Skin epidermis (tissue), 12 donors: ENCODE results near the gene PSEN1.
A peak's percentile ranks its signal among the peaks of the same experiment; 100 is the strongest.
"Not testable (repeated sequence)": the region's sequence is repeated elsewhere in the genome, so short reads cannot be mapped to it uniquely, and the experiment has no call there.

Experiments
- H3K27ac ChIP-seq, 21 experiments: fragments of 200-600 bp; sonication (generic) in 11 of 21; one replicate each; pipeline ENCODE4 v1.5.0; 2020; ENCODE audit warnings: mild to moderate bottlenecking in 3 of 21, inconsistent platforms in 2 of 21, moderate library complexity in 2 of 21
- H3K4me3 ChIP-seq, 7 experiments: fragments of 200-600 bp; sonication (generic) in 2 of 7; one replicate each; pipeline ENCODE4 v1.5.0; 2020; ENCODE audit warnings: inconsistent platforms in 2 of 7, mild to moderate bottlenecking in 2 of 7, moderate library complexity in 1 of 7

The PSEN1 gene

DNA sequence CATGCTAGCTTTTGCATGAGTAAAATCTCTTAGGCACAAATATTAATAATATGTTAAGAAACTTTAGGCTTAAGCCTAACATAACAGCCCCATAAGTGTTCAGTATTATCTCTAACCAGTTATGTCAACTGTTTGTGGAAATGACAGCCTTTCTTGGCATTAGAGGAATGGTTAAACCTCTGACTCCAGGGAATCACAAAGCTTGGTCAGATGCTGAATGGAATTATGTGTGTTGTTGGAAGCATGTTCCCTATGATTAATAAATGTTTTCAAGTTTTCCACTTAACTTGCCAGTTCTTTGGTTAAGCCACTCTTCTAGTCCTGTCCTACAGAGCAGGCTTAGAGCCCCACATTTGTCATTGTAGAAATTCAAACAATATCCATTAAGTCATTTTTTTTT, 17.0 kb downstream of the PSEN1 start:
- H3K4me3 ChIP-seq: no peak overlapping the region

GRCh38 chr14:73162251-73162650, 25.9 kb downstream of the PSEN1 start:
- H3K27ac ChIP-seq: no peak overlapping the region
- no peak overlapping the region for H3K4me3 ChIP-seq

More for the DNA sequence above, 17.0 kb downstream of the PSEN1 start:
- H3K27ac ChIP-seq: no peak overlapping the region

DNA sequence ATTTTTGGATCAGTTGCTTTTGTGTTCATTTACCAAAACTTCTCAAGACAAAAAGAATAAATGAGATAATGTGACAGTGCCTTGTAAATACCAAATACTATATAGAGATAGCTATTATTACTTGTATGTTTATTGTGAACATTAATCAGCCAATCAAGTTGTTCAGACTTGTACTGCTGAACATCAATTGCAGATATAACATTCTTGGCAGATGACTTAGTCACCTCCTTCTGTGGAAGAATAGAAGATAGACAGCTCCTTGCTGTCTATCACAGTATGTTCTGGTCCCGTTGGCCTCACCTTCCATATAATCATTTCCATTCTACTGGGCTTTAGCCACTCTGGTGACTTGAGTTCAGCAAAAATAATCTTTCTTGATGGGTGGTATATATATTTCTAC, 30.1 kb downstream of the PSEN1 start:
- Histone ChIP-seq H3K27ac (no peak overlapping the region), H3K4me3 (no peak overlapping the region)

DNA sequence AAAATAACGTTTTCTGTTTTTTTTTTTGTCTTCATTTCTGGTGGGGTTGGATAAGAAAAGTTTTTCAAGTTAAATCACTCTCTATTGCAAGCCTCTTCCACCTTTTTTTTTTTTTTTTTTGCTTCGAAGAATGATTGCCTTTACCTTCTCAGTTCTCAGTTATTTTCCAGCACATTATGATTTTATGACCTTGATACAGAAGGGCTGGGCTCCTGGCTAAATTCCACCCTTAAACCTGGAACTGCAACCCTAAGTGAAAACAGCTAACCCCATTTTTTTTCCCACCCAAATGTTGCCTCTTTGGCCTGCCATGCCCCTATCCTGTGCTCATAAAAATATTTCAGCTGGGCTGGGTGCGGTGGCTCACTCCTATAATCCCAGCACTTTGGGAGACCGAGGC, 31.4 kb downstream of the PSEN1 start:
- no peak overlapping the region for H3K4me3 ChIP-seq
- H3K27ac ChIP-seq: no peak overlapping the region

DNA sequence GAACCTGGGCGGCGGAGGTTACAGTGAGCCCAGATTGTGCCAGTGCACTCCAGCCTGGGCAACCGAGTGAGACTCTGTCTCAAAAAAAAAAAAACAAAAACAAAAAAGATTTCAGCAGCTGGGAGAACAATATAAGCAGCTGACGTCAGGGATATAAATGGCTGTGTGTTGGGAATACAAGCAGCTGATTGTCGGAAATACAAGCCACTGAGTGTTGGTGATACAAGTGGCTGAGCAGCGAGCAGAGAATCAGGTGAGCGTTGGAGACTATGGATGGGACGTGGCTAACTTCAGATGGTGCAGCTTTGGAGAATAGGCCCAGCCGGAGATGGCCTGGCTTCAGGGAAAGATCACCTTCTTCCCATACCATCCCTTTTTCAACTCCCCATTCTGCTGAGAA, 32.0 kb downstream of the PSEN1 start:
- no peak overlapping the region for H3K4me3 ChIP-seq

DNA sequence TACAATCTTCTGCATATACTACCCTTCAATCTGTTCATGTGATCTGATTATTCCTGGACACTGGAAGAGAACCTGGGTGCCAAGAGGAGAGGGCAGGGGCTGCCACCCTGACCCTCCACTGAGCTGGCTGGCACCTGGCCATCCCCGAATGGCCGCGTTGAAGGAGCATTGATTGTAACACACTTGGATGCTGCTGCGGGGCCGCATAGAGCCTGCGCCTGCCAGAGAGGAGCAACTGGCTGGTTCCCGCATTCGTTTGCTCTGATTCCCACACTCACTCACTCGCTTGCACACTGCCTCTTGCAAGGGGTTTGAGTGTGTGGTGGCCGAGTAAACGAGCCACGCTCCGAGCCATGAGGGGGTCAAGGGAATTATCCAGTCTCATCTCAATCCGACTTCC, 32.4 kb downstream of the PSEN1 start:
- H3K4me3 ChIP-seq: no peak overlapping the region
- no peak overlapping the region for H3K27ac ChIP-seq

More for the DNA sequence above, 32.0 kb downstream of the PSEN1 start:
- no peak overlapping the region for H3K27ac ChIP-seq

GRCh38 chr14:73169855-73170254, 33.5 kb downstream of the PSEN1 start:
- H3K4me3 ChIP-seq, H3K27ac ChIP-seq: not testable (repeated sequence)

DNA sequence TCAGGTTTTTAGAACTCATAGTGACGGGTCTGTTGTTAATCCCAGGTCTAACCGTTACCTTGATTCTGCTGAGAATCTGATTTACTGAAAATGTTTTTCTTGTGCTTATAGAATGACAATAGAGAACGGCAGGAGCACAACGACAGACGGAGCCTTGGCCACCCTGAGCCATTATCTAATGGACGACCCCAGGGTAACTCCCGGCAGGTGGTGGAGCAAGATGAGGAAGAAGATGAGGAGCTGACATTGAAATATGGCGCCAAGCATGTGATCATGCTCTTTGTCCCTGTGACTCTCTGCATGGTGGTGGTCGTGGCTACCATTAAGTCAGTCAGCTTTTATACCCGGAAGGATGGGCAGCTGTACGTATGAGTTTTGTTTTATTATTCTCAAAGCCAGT, 34.4 kb downstream of the PSEN1 start:
- no peak overlapping the region for H3K27ac ChIP-seq
- H3K4me3 ChIP-seq: no peak overlapping the region

GRCh38 chr14:73172500-73172899, 36.2 kb downstream of the PSEN1 start:
- H3K27ac ChIP-seq: no peak overlapping the region
- H3K4me3 ChIP-seq: no peak overlapping the region

DNA sequence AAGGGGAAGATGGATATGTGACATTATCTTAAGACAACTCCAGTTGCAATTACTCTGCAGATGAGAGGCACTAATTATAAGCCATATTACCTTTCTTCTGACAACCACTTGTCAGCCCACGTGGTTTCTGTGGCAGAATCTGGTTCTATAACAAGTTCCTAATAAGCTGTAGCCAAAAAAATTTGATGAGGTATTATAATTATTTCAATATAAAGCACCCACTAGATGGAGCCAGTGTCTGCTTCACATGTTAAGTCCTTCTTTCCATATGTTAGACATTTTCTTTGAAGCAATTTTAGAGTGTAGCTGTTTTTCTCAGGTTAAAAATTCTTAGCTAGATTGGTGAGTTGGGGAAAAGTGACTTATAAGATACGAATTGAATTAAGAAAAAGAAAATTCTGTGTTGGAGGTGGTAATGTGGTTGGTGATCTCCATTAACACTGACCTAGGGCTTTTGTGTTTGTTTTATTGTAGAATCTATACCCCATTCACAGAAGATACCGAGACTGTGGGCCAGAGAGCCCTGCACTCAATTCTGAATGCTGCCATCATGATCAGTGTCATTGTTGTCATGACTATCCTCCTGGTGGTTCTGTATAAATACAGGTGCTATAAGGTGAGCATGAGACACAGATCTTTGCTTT, 36.9 kb downstream of the PSEN1 start:
- H3K4me3 ChIP-seq: no peak overlapping the region
- H3K27ac ChIP-seq: no peak overlapping the region

- Histone ChIP-seq H3K4me3 (no peak overlapping the region), H3K27ac (peak overlapping the region in 3 of 21 experiments; percentile 6 to 24 (median 21))
Observed at GRCh38 chr14:73176685-73177084, 40.4 kb downstream of the PSEN1 start.

GRCh38 chr14:73180385-73180805, 44.1 kb downstream of the PSEN1 start:
- Histone ChIP-seq H3K4me3 (no peak overlapping the region), H3K27ac (peak overlapping the region in 15 of 21 experiments; percentile 14 to 80 (median 58))

DNA sequence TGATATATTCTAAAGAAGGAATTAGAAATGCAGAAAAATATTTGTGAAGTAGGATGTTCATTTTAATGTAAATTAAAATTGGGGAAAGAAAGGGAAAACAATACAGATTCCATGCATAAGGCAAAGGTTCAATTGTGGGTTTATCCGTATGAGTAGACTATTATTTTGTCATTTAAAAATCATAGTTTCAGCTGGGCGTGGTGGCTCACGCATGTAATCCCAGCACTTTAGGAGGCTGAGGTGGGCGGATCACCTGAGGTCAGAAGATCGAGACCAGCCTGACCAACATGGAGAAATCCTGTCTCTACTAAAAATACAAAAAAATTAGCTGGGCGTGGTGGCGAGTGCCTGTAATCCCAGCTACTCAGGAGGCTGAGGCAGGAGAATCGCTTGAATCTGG, 44.7 kb downstream of the PSEN1 start:
- H3K27ac ChIP-seq: peak overlapping the region in 14 of 21 experiments; percentile 14 to 80 (median 43)
- H3K4me3 ChIP-seq: not testable (repeated sequence)

GRCh38 chr14:73188501-73188911, 52.2 kb downstream of the PSEN1 start:
- H3K27ac ChIP-seq: no peak overlapping the region
- no peak overlapping the region for H3K4me3 ChIP-seq

DNA sequence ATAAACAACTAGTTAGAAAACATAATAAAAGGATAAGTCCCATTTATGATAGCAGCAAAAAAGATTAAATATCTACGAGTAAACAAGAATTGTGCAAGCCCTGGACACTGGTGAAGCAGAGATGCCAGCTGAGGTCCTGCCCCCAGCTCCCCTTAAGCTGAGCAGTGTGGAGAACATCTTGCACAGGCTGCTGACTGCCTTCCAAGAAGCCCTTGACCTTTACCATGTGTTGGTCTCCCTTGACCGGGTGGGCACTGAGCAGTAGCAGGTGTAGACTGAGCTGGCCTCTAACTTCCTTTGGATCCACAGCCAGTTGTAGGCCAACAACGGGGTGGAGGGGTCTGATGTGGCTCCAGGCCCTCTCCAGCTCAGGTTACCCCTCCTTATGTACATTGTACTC, 53.3 kb downstream of the PSEN1 start:
- H3K4me3 ChIP-seq: no peak overlapping the region
- H3K27ac ChIP-seq: no peak overlapping the region

GRCh38 chr14:73191441-73191840, 55.1 kb downstream of the PSEN1 start:
- Histone ChIP-seq H3K27ac (no peak overlapping the region), H3K4me3 (no peak overlapping the region)

DNA sequence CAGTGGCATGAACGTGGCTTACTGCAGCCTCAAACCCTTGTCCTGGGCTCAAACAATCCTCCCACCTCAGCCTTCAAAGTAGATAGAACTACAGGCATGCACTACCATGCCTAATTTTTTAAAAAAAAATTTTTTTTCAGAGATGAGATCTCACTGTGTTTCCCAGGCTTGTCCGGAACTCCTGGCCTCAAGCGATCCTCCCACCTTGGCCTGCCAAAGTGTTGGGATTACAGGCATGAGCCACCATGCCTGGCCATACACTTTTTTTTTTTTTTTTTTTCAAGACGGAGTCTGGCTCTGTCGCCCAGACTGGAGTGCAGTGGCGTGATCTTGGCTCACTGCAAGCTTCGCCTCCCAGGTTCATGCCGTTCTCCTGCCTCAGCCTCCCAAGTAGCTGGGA, 58.0 kb downstream of the PSEN1 start:
- H3K4me3 ChIP-seq, H3K27ac ChIP-seq: not testable (repeated sequence)

- no peak overlapping the region for H3K27ac ChIP-seq
- no peak overlapping the region for H3K4me3 ChIP-seq
Observed at GRCh38 chr14:73198253-73198652, 61.9 kb downstream of the PSEN1 start.

- H3K4me3 ChIP-seq: no peak overlapping the region
- no peak overlapping the region for H3K27ac ChIP-seq
Observed at GRCh38 chr14:73203527-73203926, 67.2 kb downstream of the PSEN1 start.

- Histone ChIP-seq H3K27ac (no peak overlapping the region), H3K4me3 (no peak overlapping the region)
Observed at GRCh38 chr14:73207615-73208014, 71.3 kb downstream of the PSEN1 start.

- Histone ChIP-seq H3K27ac (no peak overlapping the region), H3K4me3 (no peak overlapping the region)
Observed at GRCh38 chr14:73208390-73208789, 72.1 kb downstream of the PSEN1 start.

DNA sequence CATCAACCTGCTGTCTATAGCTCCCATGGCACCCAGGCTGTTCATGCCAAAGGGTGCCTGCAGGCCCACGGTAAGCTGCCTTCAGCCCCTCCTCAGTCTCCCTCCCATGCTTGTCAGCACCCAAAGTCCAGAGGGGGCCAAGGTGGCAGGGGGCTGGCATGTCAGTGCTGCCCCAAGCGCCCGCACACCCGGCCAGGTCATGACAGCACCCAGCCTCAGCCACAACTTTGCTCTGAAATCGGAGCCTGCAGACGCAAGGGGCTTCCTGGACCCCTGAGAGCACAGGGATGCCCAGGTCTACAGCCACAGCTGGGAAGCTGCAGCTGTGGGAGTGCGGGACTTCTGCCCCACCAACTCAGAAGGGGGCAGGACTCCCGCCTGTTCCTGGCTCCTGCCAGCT, 72.5 kb downstream of the PSEN1 start:
- no peak overlapping the region for H3K27ac ChIP-seq
- no peak overlapping the region for H3K4me3 ChIP-seq
